Measurements from ENCODE around the gene SF3A1. TPM values are rescaled to one million over a fixed set of nuclear protein-coding genes. Genes with fewer than 3 reads are reported as not detected.

SF3A1 gene
- polyA plus RNA-seq, 4 donors = 17.6 to 94.1 (median 27.2) TPM

DNA sequence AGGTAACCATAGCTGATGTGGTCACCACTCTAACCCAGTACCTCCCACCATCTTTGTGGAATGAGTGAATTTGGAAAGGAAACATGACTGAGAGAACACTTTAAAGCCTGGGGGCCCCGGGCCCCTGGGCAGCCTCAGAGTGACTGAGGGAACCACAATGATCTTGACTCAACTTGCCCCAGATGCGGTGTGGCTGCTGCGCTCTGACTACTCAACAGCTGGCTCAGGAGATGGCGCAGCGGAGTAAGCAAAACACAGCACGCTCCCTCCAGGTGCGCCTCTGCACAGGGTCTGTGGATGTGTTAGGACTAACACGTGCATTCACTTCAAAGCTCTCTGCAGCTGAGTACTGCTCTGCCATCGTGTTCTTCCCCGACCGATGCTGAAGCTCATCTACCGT is 24.6 kb upstream of the SF3A1 start:
- H3K36me3 ChIP-seq (ENCODE audit: control insufficient read depth in 3 of 3, insufficient read depth in 2 of 3, low read depth in 1 of 3, low read length in 3 of 3) = peaks cover 0 to 68% (median 0%) of the 10 kb centered on the region in 3 donors

DNA sequence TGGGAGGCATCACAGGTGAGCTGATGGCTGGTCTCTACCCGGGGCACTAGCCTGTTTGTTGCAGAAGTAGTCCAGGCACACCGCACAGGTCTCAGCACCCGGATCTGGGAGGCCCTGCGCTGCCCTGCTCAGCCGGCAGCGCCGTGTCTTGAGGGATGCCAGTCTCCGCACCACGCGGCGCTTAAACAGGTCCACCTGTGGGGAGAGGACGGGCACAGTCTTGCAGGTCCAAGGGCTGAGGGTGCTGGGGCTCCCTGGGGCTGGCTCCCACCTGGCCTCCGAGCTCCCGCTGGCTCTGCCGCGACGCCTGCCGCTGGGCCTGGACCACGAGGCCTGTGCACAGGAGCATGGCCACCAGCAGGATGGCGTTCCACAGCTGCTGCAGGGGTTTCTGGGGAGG is 23.3 kb upstream of the SF3A1 start:
- no peaks in the 10 kb centered on the region for H3K4me1 ChIP-seq (ENCODE audit: control insufficient read depth in 3 of 3, insufficient read depth in 2 of 3, low read depth in 1 of 3, low read length in 2 of 3)
- H3K4me3 ChIP-seq (ENCODE audit: low read depth in 1 of 3, low read length in 3 of 3) = no peak overlapping the region
- H3K36me3 ChIP-seq (ENCODE audit: control insufficient read depth in 3 of 3, insufficient read depth in 2 of 3, low read depth in 1 of 3, low read length in 3 of 3) = peaks cover 0 to 79% (median 0%) of the 10 kb centered on the region in 3 donors
- no peaks in the 10 kb centered on the region for H3K9me3 ChIP-seq (ENCODE audit: control insufficient read depth in 2 of 2, insufficient read depth in 1 of 2, low read depth in 1 of 2, low read length in 1 of 2)
- WGBS, 3 donors = 93 to 96% (median 95%) methylated on average over 13 to 20 of the region's 20 CpGs
- H3K27ac ChIP-seq (ENCODE audit: low read depth in 1 of 3, low read length in 2 of 3) = no peak overlapping the region
- no peak for DNase-seq
- no peaks in the 10 kb centered on the region for H3K27me3 ChIP-seq (ENCODE audit: control insufficient read depth in 3 of 3, insufficient read depth in 3 of 3, low read length in 3 of 3)
- no peak for FAIRE-seq

More for the DNA sequence above, 24.6 kb upstream of the SF3A1 start:
- no peak overlapping the region for H3K4me3 ChIP-seq (ENCODE audit: low read depth in 1 of 3, low read length in 3 of 3)
- DNase-seq (no peak), FAIRE-seq (no peak)
- no peaks in the 10 kb centered on the region for H3K27me3 ChIP-seq (ENCODE audit: control insufficient read depth in 3 of 3, insufficient read depth in 3 of 3, low read length in 3 of 3)
- H3K4me1 ChIP-seq (ENCODE audit: control insufficient read depth in 3 of 3, insufficient read depth in 2 of 3, low read depth in 1 of 3, low read length in 2 of 3) = peaks cover 0 to 4% (median 0%) of the 10 kb centered on the region in 3 donors
- no peaks in the 10 kb centered on the region for H3K9me3 ChIP-seq (ENCODE audit: control insufficient read depth in 2 of 2, insufficient read depth in 1 of 2, low read depth in 1 of 2, low read length in 1 of 2)
- 81 to 87% (median 85%) methylated on average over 12 of the region's 12 CpGs for WGBS, 3 donors
- H3K27ac ChIP-seq (ENCODE audit: low read depth in 1 of 3, low read length in 2 of 3) = no peak overlapping the region

DNA sequence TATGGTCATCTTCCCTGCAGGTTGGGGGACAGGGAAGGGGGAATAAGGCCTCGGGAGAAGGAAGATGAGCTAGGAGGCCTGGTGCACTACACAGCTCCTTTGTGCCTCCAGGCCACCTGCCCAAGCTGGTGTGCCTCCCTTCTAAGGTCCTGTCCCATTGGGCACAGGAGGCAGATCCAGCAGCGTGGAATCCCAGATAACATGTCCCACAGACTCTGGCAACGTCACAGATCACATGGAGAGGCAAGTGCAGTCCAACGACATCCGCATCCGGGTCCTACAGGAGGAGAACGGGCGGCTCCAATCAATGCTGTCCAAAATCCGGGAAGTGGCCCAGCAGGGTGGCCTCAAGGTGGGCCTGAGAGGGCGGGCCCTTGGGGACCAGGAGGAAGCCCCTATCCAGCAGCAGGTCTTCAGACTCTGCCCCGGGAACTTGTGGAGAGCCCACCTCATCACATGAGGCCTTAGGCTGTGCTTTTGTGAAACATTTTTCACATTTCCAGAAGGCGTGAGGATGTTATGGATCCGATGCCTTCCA is 18.7 kb upstream of the SF3A1 start:
- no peak overlapping the region for H3K4me3 ChIP-seq (ENCODE audit: low read depth in 1 of 3, low read length in 3 of 3)
- no peaks in the 10 kb centered on the region for H3K9me3 ChIP-seq (ENCODE audit: control insufficient read depth in 2 of 2, insufficient read depth in 1 of 2, low read depth in 1 of 2, low read length in 1 of 2)
- H3K36me3 ChIP-seq (ENCODE audit: control insufficient read depth in 3 of 3, insufficient read depth in 2 of 3, low read depth in 1 of 3, low read length in 3 of 3) = peaks cover 0 to 52% (median 0%) of the 10 kb centered on the region in 3 donors
- H3K27me3 ChIP-seq (ENCODE audit: control insufficient read depth in 3 of 3, insufficient read depth in 3 of 3, low read length in 3 of 3) = no peaks in the 10 kb centered on the region
- FAIRE-seq (no peak), DNase-seq (no peak)
- no peaks in the 10 kb centered on the region for H3K4me1 ChIP-seq (ENCODE audit: control insufficient read depth in 3 of 3, insufficient read depth in 2 of 3, low read depth in 1 of 3, low read length in 2 of 3)
- H3K27ac ChIP-seq (ENCODE audit: low read depth in 1 of 3, low read length in 2 of 3) = no peak overlapping the region
- WGBS, 3 donors = 89 to 92% (median 92%) methylated on average over 13 of the region's 13 CpGs

DNA sequence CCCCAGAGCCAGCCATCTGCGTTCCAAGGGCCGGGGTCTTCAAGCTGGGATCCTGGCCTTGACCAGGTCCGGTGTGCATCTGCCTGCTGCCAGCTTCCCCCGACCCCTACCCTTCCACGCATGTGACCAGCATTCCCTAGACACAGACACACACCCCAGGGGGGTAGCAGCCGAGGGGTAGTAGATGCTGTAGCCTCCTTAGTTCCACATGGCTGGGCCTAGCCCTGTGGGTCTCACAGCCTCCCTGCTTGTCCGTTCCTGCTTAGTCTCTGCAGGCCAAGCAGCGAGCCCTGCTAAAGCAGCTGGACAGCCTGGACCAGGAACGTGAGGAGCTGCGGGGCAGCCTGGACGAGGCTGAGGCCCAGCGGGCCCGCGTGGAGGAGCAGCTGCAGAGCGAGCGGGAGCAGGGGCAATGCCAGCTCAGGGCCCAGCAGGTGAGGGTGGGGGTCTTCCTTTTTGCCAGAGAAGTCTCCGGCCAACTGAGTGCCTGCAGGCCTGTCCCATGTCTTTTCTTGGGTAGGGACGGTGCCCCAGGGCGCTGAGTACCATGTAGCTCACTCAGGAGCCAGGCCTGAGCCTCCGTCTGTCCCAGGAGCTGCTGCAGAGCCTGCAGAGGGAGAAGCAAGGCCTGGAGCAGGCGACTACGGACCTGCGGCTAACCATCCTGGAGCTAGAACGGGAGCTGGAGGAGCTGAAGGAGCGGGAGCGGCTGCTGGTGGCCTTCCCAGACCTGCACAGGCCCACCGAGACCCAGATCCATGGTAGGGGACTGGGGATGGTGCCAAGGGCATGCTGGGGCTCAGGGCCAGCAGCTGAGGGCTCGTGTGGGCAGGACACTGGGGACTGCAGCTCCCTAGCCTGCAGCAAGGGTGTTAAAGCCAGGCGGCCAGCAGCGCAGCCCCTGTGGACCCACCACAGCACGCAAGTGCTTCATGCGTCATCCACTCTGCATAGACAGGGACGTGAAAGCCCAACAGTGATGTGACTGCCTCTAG is 16.9 kb upstream of the SF3A1 start:
- Histone ChIP-seq H3K36me3 (ENCODE audit: control insufficient read depth in 3 of 3, insufficient read depth in 2 of 3, low read depth in 1 of 3, low read length in 3 of 3) (peaks cover 0 to 42% (median 0%) of the 10 kb centered on the region in 3 donors), H3K9me3 (ENCODE audit: control insufficient read depth in 2 of 2, insufficient read depth in 1 of 2, low read depth in 1 of 2, low read length in 1 of 2) (no peaks in the 10 kb centered on the region), H3K4me3 (ENCODE audit: low read depth in 1 of 3, low read length in 3 of 3) (no peak overlapping the region), H3K27me3 (ENCODE audit: control insufficient read depth in 3 of 3, insufficient read depth in 3 of 3, low read length in 3 of 3) (no peaks in the 10 kb centered on the region), H3K27ac (ENCODE audit: low read depth in 1 of 3, low read length in 2 of 3) (no peak overlapping the region), H3K4me1 (ENCODE audit: control insufficient read depth in 3 of 3, insufficient read depth in 2 of 3, low read depth in 1 of 3, low read length in 2 of 3) (no peaks in the 10 kb centered on the region)
- WGBS, 3 donors = 89 to 92% (median 91%) methylated on average over 33 of the region's 33 CpGs
- FAIRE-seq = no peak
- DNase-seq = no peak

DNA sequence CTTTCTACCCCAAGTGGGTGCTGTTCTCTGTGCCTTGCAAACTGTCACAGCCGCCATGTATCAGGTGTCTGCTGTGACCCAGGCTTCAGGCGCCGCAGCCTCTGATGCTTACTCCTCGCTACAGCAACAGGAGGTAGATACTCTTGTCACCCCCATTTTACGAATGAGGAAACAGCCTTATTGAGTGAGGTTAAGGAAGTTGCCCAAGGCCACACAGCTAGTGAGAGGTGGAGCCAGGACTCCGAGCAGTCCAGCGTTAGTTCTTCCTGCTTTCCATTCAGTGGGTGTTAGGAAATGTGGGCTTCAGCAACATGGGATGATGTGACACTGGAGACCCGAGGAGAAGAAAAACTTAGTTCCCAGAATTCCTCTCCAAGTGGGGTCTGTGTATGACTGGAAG is 16.2 kb upstream of the SF3A1 start:
- FAIRE-seq = no peak

DNA sequence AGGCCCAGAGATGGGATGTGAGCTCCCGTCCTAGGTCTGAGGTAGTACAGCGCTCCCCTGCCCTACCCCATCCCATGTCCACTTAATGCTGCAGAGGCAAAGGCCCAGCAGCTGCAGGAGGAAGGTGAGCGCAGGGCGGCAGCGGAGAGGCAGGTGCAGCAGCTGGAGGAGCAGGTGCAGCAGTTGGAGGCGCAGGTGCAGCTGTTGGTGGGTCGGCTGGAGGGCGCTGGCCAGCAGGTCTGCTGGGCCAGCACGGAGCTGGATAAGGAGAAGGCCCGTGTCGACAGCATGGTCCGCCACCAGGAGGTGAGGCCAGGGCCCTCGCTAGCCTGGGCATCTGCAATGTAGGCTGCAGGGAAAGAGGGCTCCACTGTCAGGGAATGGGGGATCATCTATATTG is 15.3 kb upstream of the SF3A1 start:
- no peak for DNase-seq
- no peaks in the 10 kb centered on the region for H3K4me1 ChIP-seq (ENCODE audit: control insufficient read depth in 3 of 3, insufficient read depth in 2 of 3, low read depth in 1 of 3, low read length in 2 of 3)
- H3K4me3 ChIP-seq (ENCODE audit: low read depth in 1 of 3, low read length in 3 of 3) = no peak overlapping the region
- no peaks in the 10 kb centered on the region for H3K9me3 ChIP-seq (ENCODE audit: control insufficient read depth in 2 of 2, insufficient read depth in 1 of 2, low read depth in 1 of 2, low read length in 1 of 2)
- no peak overlapping the region for H3K27ac ChIP-seq (ENCODE audit: low read depth in 1 of 3, low read length in 2 of 3)
- 22 to 73% (median 44%) methylated on average over 12 to 13 of the region's 13 CpGs for WGBS, 3 donors
- peaks cover 0 to 37% (median 0%) of the 10 kb centered on the region in 3 donors for H3K36me3 ChIP-seq (ENCODE audit: control insufficient read depth in 3 of 3, insufficient read depth in 2 of 3, low read depth in 1 of 3, low read length in 3 of 3)
- FAIRE-seq = no peak
- H3K27me3 ChIP-seq (ENCODE audit: control insufficient read depth in 3 of 3, insufficient read depth in 3 of 3, low read length in 3 of 3) = no peaks in the 10 kb centered on the region

More for the DNA sequence above, 16.2 kb upstream of the SF3A1 start:
- DNase-seq = no peak
- Histone ChIP-seq H3K36me3 (ENCODE audit: control insufficient read depth in 3 of 3, insufficient read depth in 2 of 3, low read depth in 1 of 3, low read length in 3 of 3) (peaks cover 0 to 46% (median 0%) of the 10 kb centered on the region in 3 donors), H3K4me1 (ENCODE audit: control insufficient read depth in 3 of 3, insufficient read depth in 2 of 3, low read depth in 1 of 3, low read length in 2 of 3) (no peaks in the 10 kb centered on the region), H3K9me3 (ENCODE audit: control insufficient read depth in 2 of 2, insufficient read depth in 1 of 2, low read depth in 1 of 2, low read length in 1 of 2) (no peaks in the 10 kb centered on the region), H3K4me3 (ENCODE audit: low read depth in 1 of 3, low read length in 3 of 3) (no peak overlapping the region), H3K27ac (ENCODE audit: low read depth in 1 of 3, low read length in 2 of 3) (no peak overlapping the region), H3K27me3 (ENCODE audit: control insufficient read depth in 3 of 3, insufficient read depth in 3 of 3, low read length in 3 of 3) (no peaks in the 10 kb centered on the region)
- 64 to 74% (median 68%) methylated on average over 8 of the region's 8 CpGs for WGBS, 3 donors

DNA sequence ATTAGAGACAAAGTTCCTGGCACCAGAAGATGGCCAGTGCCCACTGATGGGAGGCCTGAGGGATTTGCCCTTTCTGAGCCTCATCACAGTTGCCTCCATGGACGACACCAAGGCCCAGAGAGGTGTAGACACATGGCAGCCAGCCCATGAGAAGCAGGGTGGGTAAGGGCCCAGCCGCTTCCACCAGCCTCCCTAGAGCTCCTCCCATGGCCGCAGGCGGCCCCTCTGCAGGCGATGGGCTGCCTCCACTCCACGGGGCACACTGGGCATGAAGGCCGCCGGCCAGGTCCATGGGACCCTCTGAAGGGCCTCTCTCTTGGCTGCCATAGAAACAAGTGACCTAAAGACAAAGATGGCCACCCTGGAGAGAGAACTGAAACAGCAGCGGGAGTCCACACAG is 14.6 kb upstream of the SF3A1 start:
- Histone ChIP-seq H3K27me3 (ENCODE audit: control insufficient read depth in 3 of 3, insufficient read depth in 3 of 3, low read length in 3 of 3) (no peaks in the 10 kb centered on the region), H3K9me3 (ENCODE audit: control insufficient read depth in 2 of 2, insufficient read depth in 1 of 2, low read depth in 1 of 2, low read length in 1 of 2) (no peaks in the 10 kb centered on the region), H3K4me3 (ENCODE audit: low read depth in 1 of 3, low read length in 3 of 3) (no peak overlapping the region), H3K27ac (ENCODE audit: low read depth in 1 of 3, low read length in 2 of 3) (no peak overlapping the region), H3K4me1 (ENCODE audit: control insufficient read depth in 3 of 3, insufficient read depth in 2 of 3, low read depth in 1 of 3, low read length in 2 of 3) (no peaks in the 10 kb centered on the region), H3K36me3 (ENCODE audit: control insufficient read depth in 3 of 3, insufficient read depth in 2 of 3, low read depth in 1 of 3, low read length in 3 of 3) (peaks cover 0 to 34% (median 0%) of the 10 kb centered on the region in 3 donors)
- 94 to 97% (median 97%) methylated on average over 9 of the region's 9 CpGs for WGBS, 3 donors
- DNase-seq = no peak
- no peak for FAIRE-seq

DNA sequence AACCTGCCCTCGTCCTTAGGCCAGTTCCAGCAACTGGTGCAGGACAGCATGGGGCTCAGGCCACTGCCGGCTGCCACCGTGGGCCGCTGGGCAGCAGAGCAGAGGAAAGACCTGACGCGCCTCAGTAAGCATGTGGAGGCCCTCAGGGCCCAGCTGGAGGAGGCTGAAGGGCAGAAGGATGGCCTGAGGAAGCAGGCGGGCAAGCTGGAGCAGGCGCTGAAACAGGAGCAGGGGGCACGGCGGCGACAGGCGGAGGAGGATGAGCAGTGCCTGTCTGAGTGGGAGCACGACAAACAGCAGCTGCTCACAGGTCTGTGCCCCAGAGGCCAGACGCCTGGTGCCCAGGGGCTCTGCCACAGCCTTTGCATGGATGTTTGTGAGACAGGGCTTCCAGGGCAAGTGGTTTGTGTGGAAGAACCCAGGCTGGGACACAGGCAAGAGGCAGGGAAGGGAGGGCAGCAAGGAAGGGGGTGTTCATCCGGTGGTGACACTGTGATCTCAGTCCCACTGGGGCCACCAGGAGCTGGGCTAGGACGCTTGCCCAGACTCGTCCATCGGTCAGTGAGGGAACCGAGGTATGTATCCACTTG is 14.0 kb upstream of the SF3A1 start:
- H3K4me3 ChIP-seq (ENCODE audit: low read depth in 1 of 3, low read length in 3 of 3) = no peak overlapping the region
- peaks cover 0 to 36% (median 0%) of the 10 kb centered on the region in 3 donors for H3K36me3 ChIP-seq (ENCODE audit: control insufficient read depth in 3 of 3, insufficient read depth in 2 of 3, low read depth in 1 of 3, low read length in 3 of 3)
- no peaks in the 10 kb centered on the region for H3K27me3 ChIP-seq (ENCODE audit: control insufficient read depth in 3 of 3, insufficient read depth in 3 of 3, low read length in 3 of 3)
- WGBS, 3 donors = 89 to 98% (median 90%) methylated on average over 19 of the region's 19 CpGs
- H3K4me1 ChIP-seq (ENCODE audit: control insufficient read depth in 3 of 3, insufficient read depth in 2 of 3, low read depth in 1 of 3, low read length in 2 of 3) = no peaks in the 10 kb centered on the region
- DNase-seq = no peak
- no peak for FAIRE-seq
- no peak overlapping the region for H3K27ac ChIP-seq (ENCODE audit: low read depth in 1 of 3, low read length in 2 of 3)
- no peaks in the 10 kb centered on the region for H3K9me3 ChIP-seq (ENCODE audit: control insufficient read depth in 2 of 2, insufficient read depth in 1 of 2, low read depth in 1 of 2, low read length in 1 of 2)
